Right renal cortex interstitium (tissue), 3 donors: ENCODE results near the gene XPOT. TPM values are rescaled to one million over a fixed set of nuclear protein-coding genes. Genes with fewer than 3 reads are reported as not detected.

ENCODE experiments used
- DNase-seq, 3 donors: peaks; one replicate each; pipeline ENCODE4 v3.0.0-alpha.2; 2013; ENCODE audit warnings: low read depth in 3 of 3, low spot score in 2 of 3
- polyA plus RNA-seq, 3 donors: library from polyadenylated mRNA; unstranded; fragments of 120-200 nt; gene quantifications; one replicate each; pipeline ENCODE4 v1.2.1, GENCODE V29; 2013; ENCODE audit not compliant: insufficient read length in 3 of 3

XPOT gene
- polyA plus RNA-seq, 3 donors, result 59.2 to 65.6 (median 63.2) TPM

DNA sequence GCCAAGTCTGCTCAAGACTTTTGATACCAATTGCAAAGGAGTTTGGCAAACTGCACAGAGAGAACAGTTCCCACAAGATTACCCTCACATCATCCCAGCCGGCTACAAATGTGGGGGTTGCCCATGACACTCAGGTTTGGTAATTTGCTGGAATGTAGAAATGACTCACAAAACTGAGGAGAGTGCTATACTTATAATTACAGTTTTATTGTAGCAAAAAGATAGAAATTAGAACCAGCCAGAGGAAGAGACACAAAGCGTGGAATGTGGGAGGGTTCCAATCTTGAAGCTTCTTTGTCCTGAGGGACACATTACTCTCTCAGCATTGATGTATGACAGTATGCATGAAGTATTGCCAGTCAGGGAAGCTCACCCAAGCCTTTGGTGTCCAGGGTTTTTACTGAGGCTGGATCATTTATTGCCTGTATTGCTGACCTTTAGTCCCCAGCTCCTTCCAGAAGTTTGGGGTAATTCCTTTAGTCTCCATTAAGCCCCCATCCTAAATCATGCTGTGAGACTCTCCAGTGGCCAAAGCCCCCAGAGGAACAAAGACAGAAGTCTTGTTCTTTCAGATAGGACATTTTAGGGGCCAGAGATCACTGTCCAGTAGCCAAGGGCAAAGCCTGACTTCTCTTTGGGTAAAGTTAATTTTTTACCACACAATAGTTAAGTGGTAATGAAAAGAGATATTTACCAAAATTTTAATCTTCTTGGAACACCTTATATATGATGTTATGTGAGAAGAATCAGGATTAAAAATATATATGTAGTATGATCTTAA, 57.6 kb downstream of the XPOT start:
- no peak for DNase-seq

GRCh38 chr12:64466178-64466577, 62.0 kb downstream of the XPOT start:
- no peak for DNase-seq

- no peak for DNase-seq
These were observed 64.8 kb downstream of the XPOT start for GRCh38 chr12:64468966-64469365.

DNA sequence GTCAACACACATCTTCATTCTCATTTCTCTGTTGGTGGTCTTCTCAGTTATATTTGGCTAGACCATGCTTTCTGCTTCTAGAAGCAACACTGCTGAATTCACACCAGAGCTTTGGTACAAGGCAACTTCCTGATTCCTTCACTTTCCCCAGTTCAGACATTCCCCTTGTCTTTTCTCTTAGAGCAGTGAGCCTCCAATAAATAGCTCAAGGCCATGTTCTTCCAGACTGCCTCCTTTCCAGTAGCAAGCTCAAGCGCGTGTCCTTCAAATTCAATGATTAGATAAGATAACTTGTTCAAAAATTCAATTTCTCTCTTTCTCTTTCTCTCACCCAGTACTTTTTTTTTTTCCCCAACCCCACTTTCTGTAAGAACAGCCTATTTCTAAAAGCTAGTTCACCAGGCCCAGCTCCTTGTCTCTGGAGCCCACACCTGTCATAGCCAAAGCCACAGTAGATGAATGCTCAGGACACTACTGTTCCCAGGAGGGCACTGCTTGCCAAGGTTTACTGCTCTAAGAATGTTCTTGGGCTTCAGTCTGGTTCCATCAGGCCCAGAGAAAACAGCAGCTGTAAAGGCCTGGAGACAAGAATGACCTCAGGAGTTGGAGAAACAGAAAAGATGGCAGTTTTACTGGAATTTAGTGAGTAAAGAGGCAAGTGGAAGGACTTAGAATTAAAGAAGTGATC, 65.4 kb downstream of the XPOT start:
- DNase-seq, result no peak

- DNase-seq, result no peak
These were observed 66.3 kb downstream of the XPOT start for GRCh38 chr12:64470495-64470894.

DNA sequence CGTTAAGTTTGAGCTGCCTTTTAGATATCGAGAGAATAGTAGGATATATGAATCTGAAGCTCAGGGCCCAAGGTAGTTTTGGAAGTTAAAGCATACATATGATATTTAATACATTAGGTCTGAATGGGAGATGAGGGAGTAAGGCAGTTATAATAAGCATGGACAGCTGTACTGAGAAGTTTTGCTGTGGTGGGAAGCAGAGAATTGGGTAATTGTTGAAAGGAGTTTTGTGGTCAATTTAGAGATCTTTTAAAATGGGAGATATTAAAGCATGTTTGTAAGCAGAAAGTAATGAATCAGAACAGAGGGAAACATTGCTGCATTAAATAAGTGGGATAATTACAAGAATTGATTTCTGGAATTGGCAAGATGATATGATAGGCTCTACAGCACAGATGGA, 69.0 kb downstream of the XPOT start:
- no peak for DNase-seq

GRCh38 chr12:64475518-64475917, 71.3 kb downstream of the XPOT start:
- DNase-seq, result no peak

GRCh38 chr12:64476844-64477243, 72.7 kb downstream of the XPOT start:
- DNase-seq, result no peak

- no peak for DNase-seq
These were observed 74.5 kb downstream of the XPOT start for GRCh38 chr12:64478661-64479060.

DNA sequence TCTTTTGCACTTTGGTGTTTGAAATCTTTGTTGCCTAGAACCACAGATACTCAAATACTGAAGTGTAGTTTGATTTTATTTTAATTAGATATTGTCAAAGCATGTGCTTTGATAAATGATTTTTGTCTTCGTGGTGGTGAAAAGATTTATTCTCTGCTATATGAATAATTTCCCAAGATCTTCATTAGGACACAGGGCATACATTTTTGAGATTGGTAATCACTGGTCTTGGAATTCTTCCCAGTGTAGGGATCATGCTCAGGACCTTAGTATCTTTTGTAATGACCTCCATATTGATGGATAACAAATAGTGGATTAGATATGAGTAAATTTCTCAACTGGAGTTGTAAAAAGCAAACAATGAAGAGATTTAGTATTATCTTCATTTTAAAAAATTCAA, 76.0 kb downstream of the XPOT start:
- no peak for DNase-seq

GRCh38 chr12:64486657-64487056, 82.5 kb downstream of the XPOT start:
- DNase-seq, result no peak

DNA sequence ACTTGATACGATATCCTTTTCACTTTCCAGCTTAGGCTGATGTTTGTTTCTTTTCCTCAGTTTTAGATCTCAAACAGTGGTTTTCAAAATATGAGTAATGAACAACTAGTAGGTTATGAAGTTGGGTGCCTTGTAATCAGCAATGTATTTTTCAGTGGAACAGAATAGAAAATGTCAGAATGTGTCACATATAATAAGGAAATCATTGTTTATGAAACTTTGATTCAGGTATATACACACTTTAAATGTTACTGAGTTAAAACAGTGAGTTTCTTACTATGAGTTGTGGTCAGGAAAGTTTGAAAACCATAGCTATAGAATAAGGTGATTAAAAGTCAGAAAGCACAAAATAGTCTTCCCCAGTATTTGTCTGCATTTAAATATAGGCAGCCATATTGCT, 87.5 kb downstream of the XPOT start:
- no peak for DNase-seq

- no peak for DNase-seq
These were observed 89.3 kb downstream of the XPOT start for GRCh38 chr12:64493513-64493912.

DNA sequence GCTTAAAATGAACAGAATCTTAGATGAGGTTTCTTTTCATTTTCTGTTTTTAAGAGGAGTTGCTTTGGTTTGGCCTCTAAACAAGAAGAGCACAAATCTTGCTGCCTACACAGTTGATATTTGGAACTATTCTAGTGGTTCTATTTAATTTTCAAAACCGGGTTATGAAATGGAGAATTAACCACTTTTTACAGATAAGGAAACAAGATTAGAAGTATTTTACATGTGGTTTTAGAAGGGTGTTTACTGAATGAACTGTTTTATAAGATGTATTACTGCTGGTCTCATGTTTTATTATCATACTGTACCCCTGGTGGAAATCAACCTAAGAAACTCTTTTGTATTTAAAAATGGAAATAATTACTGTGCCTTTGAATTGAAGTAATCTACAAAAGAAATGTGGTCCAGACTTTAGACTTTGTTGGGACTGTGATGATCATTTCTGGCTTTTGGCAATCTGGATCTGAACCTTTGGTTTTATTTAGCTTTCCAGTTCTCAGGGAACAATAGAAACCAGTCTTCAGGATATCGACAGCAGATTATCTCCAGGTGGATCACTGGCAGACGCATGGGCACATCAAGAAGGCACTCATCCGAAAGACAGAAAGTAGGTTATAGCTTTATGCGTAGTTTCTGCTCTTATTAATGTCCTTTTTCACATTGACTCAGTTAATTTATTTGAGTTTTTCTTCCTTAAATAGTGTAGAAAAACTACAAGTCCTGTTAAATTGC, 91.0 kb downstream of the XPOT start:
- no peak for DNase-seq

DNA sequence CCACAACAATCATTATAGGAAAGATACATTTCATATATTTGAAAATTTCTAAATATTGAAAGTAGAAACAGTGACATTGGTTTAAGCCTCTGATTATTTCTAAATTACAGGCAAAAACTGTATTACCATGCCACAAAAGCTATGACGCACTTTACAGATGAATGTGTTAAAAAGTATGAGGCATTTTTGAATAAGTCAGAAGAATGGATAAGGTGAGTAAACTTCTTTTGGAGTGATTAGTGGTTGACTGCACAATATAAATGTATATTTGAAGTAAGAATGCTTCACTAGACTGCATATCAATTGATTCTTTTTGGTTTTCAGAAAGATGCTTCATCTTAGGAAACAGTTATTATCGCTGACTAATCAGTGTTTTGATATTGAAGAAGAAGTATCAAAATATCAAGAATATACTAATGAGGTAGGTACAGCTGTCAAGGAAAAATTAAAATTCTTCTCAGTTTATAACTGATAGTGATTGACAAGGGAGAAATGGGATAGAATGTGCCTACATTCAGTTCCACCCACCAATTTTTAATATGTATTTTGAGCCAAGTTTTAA, 92.7 kb downstream of the XPOT start:
- DNase-seq, result no peak

DNA sequence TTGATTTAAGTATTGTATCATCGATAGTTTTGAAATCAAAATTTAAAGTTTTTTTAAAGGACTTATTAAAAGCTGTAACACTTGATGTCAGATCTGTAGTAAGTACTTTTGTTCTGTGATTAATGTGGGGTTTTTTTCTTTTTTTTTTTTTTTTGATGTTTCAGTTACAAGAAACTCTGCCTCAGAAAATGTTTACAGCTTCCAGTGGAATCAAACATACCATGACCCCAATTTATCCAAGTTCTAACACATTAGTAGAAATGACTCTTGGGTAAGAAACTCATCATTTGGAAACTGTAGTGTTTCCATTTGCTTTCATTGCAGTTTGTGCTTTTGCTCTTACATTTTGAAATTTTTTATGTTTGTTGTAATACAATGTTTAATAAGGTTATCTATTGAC, 93.3 kb downstream of the XPOT start:
- no peak for DNase-seq

- DNase-seq, result no peak
These were observed 93.7 kb downstream of the XPOT start for GRCh38 chr12:64497903-64498302.

DNA sequence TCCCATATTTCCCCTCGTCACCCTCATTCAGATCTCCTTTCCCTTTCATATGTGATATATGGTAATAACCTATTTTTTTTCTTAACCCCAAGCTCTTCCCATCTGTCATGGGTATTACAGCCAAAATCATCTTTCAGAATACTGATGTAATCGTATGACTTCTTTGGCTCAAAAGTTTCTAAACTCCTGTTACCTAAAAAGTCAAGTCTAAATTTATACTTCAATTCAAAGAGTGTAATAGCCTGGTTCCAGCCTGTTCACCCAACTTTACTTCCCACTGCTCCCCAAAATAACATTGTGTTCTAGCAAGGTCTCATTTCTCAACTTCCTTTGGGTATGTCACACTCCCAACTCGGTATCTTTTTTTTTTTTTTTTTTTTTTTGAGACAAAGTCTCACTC, 96.2 kb downstream of the XPOT start:
- no peak for DNase-seq
